Fibroblast of skin of scalp (primary cell): Measurements from ENCODE around the gene TTC38.
"Not testable (repeated sequence)": the region's sequence is repeated elsewhere in the genome, so short reads cannot be mapped to it uniquely, and the experiment has no call there.

Experiments used
- DNase-seq: peaks from one replicate; pipeline ENCODE4 v3.0.0-alpha.2; 2013

Gene TTC38

DNA sequence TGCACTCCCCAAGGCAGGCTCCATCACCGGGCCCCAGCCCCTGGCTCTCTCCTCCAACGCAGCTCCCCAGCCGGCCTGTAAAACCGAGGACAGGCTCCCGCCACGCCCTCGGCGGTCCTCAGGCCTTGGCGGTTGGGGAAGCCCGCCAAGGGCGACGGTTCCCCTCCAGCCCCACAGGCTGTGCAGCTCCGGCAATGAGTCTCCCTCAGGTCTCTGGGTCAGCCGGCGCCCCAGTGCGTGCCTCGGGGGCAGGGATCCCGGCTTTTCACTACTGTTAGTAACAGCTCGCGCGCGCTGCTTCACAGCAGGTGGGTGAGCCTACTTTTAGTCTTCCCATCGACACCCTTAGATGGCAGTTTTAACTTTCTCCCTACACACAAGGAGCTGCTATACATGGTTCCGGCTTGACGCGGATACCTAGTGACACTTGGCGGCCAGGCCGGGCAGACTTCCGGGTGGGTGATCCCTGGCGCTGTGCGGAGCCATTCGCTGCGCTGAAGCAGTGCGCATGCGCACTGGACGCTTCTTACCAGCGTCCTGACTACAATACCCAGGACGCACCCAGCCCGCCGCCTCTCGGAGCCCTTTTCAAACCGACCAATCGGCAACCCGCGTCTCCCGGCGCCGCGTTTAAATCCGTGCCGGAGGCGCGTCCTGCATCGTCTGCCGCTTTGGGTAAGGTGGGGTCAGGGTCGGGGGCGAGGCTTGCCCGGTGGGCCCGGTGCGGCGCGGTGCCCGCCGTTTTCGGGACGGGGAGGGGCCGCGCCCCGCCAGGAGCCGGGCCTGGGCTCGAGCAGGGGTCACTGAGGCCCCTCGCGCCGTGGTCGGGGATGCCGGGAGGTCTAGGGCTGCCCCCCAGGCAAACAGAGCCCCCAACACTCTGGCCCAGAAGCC, 28.7 kb downstream of the TTC38 start, which contains the start of gene GTSE1:
TSS of gene GTSE1 (plus strand) at position 614 of the 894 bp plus-strand sequence. CDS start 531 bp downstream, outside the sequence.
- DNase-seq, result peak; percentile 98

DNA sequence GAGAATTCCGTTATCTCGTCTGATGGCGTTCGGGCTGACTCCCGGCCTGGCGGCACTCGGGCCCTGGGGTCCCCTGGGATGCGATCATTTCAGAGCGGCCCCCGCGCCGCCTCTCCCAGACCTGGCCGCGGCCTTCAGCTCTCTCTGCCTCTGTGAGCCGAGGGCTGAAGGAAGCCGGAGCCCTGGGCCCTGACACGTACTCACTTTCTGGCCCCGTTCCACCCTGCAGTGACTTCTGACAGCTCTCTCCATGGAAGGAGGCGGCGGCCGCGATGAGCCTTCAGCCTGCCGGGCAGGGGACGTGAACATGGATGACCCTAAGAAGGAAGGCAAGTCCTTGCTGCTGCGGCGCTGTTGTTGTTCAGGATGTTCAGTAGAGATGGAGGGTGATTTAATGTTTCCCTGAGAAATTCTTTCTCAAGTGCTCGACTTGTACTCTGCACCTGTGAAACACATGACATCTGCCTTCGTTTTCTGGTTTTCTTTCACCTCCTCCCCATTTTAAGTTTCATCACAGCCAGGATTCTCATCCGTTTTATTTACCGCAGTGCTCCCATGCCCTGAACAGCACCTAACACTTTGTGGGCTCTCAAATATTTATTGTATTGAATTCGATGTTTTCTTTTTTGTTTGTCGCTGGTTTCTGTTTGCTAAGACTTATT, 29.5 kb downstream of the TTC38 start:
- DNase-seq, result peak; percentile 46

DNA sequence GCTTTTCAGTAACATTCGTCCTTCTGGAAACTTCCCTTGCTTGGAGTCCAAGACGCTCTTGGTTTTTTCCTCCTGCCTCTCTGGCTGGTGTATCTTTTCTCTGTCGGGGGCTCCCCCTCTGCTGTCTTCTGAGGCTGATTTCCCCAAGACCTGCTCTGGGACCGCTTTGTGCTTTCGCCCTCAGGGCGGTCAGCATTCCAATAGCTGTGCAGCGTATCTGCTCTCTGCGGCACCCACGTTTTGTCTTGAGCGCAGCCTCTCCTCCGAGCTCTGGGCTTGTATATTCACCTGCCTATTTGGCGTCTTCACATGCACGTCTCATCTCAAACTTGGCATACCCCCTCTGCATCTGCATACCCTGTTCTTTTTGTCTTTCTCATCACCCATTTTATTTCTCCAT, 31.3 kb downstream of the TTC38 start:
- no peak for DNase-seq

DNA sequence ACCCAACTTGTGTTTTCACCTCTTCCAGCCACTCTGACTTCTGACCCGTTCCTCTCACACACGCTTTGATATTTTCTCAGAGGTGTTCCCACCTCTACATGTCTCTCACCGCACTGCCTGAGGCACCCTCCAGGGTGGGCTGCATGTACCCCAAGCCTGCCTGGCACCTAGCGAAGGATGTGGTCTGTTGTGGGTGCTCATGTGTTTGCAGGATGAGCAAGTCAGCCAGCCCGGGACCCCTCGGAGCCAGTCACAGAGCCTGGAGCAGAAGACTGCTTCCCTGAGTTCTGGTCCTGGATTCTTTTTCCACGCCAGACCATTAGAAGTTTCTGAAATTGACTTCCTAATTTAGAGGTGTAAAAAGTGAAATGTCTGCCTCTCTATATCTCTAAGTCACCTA, 32.7 kb downstream of the TTC38 start:
- DNase-seq, result no peak

DNA sequence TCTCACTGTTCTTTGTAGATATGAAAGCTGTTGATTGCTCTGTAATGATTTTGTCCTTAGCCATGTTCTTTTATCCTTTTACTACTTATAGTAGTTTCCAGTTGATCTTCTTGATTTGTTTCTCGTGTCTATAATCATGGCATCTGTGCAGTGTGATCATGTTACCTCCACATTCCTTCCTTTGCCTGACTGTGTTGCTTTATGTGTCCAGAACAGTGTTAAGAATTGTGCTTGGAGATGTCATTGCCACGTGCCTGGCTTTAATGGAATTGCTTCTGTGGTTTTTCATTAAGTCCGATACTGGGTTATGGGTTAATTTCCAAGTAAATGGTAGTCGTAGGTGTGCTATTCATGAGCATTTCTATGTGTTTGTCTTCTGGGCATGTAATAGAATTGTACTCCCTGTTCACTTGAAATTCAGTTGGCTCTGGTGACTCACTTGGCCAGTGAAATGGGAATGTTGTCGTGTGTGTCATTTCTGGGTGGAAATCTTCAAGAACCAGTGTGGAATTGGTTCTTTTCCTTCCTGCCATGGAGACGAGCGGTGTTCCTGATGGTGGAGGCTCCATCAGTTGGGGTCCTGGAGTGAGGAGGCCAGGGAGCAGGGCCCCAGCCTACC, 35.6 kb downstream of the TTC38 start:
- peak; percentile 12 for DNase-seq

DNA sequence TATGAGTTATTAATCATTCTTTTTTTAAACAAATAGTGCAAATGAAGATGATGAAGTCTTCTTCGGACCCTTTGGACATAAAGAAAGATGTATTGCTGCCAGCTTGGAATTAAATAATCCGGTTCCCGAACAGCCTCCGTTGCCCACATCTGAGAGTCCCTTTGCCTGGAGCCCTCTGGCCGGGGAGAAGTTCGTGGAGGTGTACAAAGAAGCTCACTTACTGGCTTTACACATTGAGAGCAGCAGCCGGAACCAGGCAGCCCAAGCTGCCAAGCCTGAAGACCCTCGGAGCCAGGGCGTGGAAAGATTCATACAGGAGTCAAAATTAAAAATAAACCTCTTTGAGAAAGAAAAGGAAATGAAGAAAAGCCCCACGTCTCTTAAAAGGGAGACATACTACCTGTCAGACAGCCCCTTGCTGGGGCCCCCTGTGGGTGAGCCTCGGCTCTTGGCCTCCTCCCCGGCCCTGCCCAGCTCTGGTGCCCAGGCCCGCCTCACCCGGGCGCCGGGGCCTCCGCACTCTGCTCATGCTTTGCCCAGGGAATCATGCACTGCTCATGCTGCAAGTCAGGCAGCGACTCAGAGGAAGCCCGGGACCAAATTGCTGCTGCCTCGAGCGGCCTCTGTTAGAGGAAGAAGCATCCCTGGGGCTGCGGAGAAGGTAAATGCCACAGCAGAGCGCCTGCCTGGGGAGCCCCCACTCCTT, 40.6 kb downstream of the TTC38 start:
- no peak for DNase-seq

DNA sequence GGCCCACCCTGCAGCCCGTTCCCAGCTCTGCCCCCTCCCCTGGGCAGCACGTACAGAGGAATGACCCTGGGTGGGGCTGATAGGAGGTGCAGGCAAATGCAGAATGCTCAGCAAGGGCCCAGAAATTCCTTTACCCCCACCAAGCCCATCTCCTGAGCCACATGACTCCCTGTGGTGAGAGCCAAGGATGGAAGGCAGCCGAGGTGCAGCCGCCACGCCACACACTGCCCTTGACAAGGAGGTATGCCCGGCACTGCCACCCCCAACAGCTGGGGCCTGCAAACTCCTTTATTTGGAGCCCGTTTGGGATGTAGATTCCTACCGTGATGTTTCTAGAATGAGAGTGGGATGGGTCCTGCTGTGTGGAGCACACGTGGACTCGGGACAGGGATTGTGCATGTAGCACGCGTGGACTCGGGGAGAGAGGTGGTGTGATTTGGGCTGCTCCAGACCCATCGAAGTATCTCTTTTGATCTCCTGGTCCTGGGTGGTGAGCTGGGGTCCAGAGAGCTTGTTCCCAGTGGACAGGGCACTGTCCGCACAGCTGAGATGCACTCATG, 41.8 kb downstream of the TTC38 start:
- no peak for DNase-seq

DNA sequence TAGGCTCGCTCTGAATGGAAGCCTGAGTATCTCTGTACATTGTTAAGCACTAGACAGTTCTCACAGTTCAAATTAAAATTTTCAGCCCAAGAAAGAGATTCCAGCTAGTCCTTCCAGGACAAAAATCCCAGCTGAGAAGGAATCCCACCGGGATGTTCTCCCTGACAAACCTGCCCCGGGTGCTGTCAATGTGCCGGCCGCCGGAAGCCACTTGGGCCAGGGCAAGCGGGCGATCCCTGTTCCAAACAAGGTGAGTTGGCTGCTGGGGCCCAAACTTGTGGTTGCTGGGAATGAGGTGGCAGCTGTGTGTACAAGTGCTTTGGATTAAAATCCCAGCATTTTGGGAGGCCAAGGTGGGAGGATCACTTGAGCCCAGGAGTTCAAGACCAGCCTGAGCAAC, 44.2 kb downstream of the TTC38 start:
- no peak for DNase-seq

DNA sequence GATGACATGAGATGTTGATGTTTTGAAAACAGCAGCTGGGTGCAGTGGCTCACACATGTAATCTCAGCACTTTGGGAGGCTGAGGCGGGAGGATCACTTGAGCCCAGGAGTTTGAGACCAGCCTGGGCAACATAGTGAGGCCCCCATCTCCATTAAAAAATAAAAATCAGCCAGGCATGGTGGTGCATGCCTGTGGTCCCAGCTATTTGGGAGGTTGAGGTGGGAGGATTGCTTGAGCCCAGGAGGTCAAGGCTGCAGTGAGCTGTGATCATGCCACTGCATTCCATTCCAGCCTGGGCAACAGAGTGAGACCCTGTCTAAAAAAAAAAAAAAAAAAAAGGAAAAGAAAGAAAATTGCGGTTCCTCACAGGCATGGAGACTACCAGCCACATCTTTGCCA, 45.0 kb downstream of the TTC38 start:
- DNase-seq, result not testable (repeated sequence)

DNA sequence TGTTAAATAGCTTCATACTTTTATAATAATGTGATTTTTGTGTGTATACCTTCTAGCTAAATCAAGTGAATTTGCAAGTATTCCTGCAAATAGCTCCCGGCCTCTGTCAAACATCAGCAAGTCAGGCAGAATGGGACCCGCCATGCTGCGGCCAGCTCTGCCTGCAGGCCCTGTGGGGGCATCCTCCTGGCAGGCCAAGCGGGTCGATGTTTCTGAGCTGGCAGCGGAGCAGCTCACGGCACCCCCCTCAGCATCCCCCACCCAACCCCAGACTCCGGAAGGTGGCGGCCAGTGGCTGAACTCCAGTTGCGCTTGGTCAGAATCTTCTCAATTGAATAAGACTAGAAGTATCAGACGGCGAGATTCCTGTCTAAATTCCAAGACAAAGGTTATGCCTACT, 48.2 kb downstream of the TTC38 start:
- no peak for DNase-seq

DNA sequence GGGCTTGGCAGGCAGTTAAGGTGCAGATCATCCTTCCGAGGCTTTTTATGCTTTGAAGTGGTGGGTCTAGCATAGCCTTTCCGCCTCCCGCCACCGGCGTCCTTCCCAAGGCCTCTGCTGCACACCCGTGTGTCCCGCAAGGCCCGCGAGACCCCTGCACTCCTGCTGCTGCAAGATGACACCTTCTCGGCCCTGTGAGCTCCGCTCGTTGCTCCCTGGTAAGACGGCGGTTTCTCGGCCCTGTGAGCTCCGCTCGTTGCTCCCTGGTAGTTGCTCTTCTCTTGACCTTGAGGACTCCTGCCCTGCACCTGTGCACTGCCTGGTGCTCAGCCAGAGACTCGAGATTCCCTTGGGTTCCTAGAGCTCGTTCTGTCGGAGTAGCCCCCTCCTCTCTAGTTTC, 49.8 kb downstream of the TTC38 start:
- DNase-seq, result no peak

DNA sequence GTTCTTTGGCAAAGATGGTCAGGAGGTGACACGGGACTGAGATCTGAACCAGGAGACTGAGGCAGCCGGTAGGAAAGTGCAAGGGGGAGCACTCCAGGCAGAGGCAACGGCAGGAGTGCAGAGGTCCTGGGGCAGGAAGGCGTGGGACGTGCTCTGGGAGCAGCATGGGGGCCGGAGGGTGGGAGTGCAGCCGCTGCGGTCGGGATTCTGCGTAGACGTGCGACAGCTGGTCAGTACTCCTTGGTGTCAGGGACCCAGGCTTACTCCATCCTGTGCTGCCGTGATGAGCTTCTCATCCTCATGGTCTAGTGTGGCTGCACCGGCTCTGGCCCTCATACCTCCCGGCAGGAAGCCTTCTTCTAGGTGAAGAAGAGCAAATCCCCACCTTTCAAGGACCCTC, 50.8 kb downstream of the TTC38 start:
- no peak for DNase-seq

DNA sequence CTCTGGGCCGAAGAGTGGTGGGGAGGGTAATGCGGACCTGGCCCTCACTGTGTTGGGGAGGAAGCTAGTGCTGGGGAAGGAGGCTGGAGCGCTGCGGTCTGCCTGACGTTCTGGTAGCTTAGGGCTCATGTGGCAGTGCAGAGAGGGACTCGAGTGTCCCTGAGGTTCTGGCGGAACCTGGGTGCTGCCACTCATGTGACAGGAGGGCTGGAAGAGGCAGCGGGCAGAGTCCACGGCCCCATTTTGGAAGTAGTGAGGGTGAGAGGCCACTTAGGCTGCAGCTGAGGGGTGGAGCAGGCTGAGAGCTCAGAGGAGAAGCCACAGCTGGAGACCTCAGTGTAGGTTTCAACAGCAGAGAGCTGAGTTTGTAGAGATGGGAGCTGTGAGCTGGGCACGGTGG, 51.5 kb downstream of the TTC38 start:
- no peak for DNase-seq

DNA sequence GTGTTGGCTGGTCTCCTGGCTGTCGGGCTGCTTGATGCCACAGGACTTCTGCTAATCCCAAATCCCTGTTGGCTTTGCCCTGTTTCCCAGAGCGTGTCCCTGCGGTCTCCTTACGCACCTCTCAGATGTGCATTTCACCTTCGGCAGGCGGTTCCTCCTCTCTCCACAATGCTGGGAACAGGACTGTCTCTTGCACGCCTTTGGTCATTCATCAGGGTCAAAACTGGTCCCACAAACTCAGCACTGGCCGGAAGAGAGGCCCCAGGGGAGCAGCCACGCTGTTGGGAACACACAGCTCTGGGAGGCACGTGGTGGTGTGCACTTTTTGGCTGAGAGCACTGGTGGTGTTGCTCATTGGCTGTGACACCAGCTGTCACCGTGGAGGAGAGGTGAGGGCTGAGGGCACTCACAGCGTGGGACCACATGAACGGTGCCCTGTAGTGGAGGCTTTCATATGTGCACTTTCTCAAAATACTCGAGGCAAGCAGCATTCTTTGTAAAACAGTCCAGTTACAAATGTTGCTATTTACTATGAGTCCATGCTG, 52.4 kb downstream of the TTC38 start:
- no peak for DNase-seq

DNA sequence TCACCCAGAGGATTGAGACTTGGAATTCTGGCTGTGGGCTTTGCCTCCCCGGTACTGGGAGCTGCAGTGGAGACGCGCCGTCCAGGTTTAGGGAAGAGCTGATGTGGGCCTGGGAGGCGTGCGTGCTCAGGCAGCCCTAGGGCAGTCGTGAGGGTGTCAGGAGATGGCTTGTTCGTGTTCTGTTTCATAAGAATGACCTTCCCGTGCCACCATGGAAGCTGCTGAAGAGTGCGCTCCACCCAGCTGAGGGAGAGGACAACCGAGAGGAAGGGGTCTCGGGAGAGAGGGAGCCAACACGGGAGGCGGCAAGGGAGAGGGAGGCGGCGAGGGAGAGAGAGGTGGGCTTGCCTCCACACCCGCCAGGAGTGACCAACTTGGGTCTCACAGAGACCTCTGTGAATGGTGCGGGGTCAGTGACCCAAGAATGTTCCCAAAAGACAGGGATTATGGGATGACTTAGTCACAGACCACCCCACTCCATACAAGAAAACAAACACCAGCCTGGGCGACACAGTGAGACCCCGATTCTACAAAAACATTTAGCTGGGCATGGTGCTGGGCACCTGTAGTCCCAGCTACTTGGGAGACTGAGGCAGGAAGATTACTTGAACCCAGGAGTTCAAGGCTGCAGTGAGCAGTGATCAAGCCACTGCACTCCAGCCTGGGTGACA, 53.0 kb downstream of the TTC38 start:
- DNase-seq, result no peak

DNA sequence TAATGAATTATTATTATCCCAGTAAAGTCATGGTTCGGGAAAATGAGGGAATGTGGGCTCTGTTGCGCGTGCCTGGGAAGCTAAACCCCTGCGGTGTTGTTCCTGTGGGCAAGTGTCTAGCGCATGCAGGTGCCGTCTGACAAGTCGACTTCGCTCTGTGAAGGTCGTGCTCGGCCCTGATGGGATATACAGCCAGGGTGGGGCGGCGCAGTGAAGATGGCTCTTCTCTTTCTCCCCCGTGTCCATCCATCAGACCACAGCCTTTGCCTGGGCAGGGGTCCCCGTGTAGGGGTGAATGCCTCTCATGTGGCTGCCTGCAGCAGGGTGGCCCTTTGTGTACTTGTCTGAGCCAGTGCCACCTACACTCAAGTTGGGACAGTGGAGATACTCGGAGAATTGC, 54.9 kb downstream of the TTC38 start:
- DNase-seq, result no peak

DNA sequence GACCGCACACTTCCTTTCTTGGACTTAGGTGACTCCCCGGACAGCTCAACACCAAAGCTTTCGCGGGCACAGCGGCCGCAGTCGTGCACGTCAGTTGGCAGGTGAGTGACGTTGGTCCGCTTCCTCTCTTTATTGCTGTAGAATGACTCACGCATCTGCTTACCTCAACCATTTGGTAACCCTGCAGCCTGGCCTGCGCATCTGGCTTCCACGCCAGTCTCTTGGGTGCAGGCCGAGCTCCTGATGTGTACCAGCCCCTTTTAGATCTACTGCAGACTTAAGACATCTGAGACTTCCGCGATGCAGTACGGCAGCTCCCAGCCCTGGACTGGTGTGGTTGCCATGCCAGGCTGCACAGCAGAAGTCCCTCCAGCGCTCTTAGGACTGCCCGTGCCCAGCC, 55.4 kb downstream of the TTC38 start:
- no peak for DNase-seq

DNA sequence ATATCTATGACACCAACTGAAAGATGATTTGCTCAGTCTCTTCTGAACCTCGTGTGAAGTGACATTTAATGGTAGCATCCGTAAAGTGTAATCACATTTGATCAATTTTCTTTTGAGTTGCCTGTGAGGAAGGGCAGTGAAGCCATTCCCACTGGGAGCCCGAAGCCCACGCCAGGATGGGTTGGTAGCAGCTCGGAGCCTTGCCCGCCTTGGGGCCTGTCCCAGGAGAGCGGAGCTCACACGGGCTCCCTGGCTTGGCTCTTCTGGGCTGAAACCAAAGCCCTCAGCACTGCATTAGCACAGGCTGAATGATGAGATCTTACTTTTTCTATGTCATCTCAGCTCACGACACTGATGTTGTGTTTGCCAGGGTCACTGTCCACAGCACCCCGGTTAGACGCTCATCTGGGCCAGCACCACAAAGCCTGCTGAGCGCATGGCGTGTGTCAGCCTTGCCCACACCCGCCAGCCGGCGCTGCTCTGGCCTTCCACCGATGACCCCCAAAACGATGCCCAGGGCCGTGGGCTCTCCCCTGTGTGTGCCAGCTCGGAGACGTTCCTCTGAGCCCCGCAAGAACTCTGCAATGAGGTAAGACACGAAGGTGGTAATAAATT, 58.4 kb downstream of the TTC38 start:
- DNase-seq, result no peak

DNA sequence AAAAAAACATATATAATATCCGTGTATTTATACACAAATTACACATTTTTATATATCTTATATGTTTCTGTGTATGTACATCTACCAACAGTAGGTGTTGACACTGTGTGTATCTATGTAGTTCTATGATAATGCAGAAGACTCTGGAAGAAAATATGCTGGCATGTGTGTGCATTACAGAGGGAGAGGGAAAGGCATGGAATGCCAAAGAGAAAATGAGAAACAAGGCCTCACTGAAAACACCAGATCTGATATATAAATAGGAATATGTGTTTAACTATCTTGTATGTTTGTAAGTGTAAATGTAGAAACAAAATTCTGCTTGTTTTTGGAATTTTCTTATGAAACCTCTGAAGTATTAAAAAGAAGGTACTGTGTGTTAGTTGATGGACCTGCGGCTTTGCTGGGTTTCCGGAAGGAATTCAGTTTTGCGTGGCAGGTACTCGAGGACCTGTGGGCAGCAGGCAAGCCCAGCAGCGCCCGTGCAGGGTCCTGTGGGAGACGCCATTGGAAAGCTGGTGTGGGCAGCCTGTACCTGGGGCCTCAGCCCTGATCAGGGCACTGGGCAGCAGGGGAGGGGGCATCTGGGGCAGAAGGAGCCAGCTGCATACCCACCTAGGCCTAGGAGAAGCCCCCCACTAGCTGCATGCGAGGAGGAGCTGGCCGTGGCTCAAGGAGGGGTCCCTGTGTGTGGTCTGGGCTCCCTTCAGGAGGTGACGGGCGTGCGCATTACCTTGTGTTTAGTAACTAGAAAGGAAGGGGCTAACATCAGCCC, 60.1 kb downstream of the TTC38 start:
- no peak for DNase-seq

DNA sequence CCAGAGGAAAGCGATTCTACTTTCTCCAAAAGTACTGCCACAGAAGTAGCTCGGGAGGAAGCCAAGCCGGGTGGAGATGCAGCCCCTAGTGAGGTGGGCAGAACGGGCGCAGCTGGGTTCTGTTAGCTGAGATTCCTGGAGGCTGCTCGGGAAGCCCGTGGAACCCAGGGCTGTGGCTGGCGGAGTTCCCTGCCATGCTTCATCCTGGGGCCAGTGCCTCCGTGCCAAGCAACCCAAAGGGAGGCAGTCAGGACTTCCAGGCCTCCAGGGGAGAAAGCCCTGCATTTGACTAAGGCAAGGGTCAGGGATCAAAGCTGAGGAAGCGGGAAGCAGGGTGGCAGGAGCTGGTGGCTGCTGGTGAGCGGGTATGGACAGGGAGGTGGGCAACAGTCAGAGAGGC, 61.0 kb downstream of the TTC38 start:
- DNase-seq, result no peak
